NCI-H146 treated with DMSO at 0.1 percent for 48 hours (cell line): Measurements from ENCODE around the gene SGK1.
A peak's percentile ranks its signal among the peaks of the same experiment; 100 is the strongest.

ENCODE experiments used
- DNase-seq: peaks from one replicate; lab custom pipeline; 2025; ENCODE audit not compliant: unreplicated experiment; lab: John Stamatoyannopoulos, UW

SGK1 gene

GRCh38 chr6:134134654-134135053 is 183.3 kb downstream of the SGK1 start:
- DNase-seq, result no peak

GRCh38 chr6:134132494-134133141 is 185.3 kb downstream of the SGK1 start:
- no peak for DNase-seq

GRCh38 chr6:134131530-134132139 is 186.3 kb downstream of the SGK1 start:
- DNase-seq, result no peak

- DNase-seq, result no peak
Observed at GRCh38 chr6:134128146-134128545, 189.8 kb downstream of the SGK1 start.

GRCh38 chr6:134123666-134124208 is 194.2 kb downstream of the SGK1 start:
- DNase-seq, result peak; percentile 85

GRCh38 chr6:134122775-134123174 is 195.1 kb downstream of the SGK1 start:
- DNase-seq, result no peak

GRCh38 chr6:134119486-134119885 is 198.4 kb downstream of the SGK1 start:
- DNase-seq, result no peak
